H1 (cell line): ENCODE measurements around the gene ZBTB14.

Experiments
- CTCF ChIP-seq, 3 experiments: IDR thresholded peaks; 1 replicate in 2 of 3; 2 replicates in 1 of 3; pipeline versions ENCODE4 v1.5.1 to v1.6.1; 2011; ENCODE audit warnings: low read length in 3 of 3, mild to moderate bottlenecking in 3 of 3, inconsistent platforms in 2 of 3, low read depth in 1 of 3, moderate library complexity in 1 of 3; ENCODE audit not compliant: insufficient read depth in 1 of 3; ENCODE audit errors: control extremely low read depth in 1 of 3
- KDM1A ChIP-seq: fragments of 200-600, 300-600 bp; sonication (generic); IDR thresholded peaks from 2 replicates; pipeline ENCODE4 v1.7.1; 2016; ENCODE audit warnings: mild to moderate bottlenecking, low read length, borderline replicate concordance
- POLR2A ChIP-seq, 2 experiments: IDR thresholded peaks; 1 replicate in 1 of 2; 2 replicates in 1 of 2; pipeline ENCODE4 v1.6.1; 2011; ENCODE audit warnings: low read depth in 2 of 2, low read length in 2 of 2, mild to moderate bottlenecking in 2 of 2; ENCODE audit errors: control extremely low read depth in 1 of 2
- RXRA ChIP-seq: IDR thresholded peaks from 2 replicates; pipeline ENCODE4 v1.6.1; 2011; ENCODE audit warnings: low read depth, mild to moderate bottlenecking, low read length, moderate library complexity; ENCODE audit not compliant: insufficient read depth
- ZNF274 ChIP-seq: IDR thresholded peaks from 2 replicates; pipeline ENCODE4 v1.7.0; 2012; ENCODE audit warnings: low read length, borderline replicate concordance; ENCODE audit errors: extremely low read depth

GRCh38 chr18:5302606-5303005, 7.1 kb upstream of the ZBTB14 start:
- TF ChIP-seq RXRA (no peak), POLR2A (IDR thresholded peaks at IDR 0.05; ENCODE audit: control extremely low read depth in 1 of 2, low read depth in 2 of 2, low read length in 2 of 2) (no peak), ZNF274 (no peak), KDM1A (no peak), CTCF (IDR thresholded peaks at IDR 0.05; ENCODE audit: control extremely low read depth in 1 of 3, insufficient read depth in 1 of 3, low read depth in 1 of 3, low read length in 3 of 3) (no peak)
